HCT116 (cell line): ENCODE measurements around the gene SFPQ. TPM values are rescaled to one million over a fixed set of nuclear protein-coding genes. Genes with fewer than 3 reads are reported as not detected.

Experiments used
- ATAC-seq: fragments of 200-7000 bp; cut with Tn5 transposase; 2 replicates; pipeline ENCODE4 v1.9.1; 2020; ENCODE audit warnings: mild to moderate bottlenecking, moderate library complexity
- BruUV-seq: library from RNA; stranded (reverse); fragments of 400-500 nt; replicated peaks from 2 replicates; lab custom pipeline; 2021; lab: Mats Ljungman, UMichigan
- CTCF ChIA-PET: fragments of 300-600 bp; sonication (Branson Sonifier 250); formaldehyde crosslinking; loops from one replicate; lab custom pipeline; 2021; ENCODE audit warnings: antibody characterized with exemption; lab: Charles Lee
- POLR2A ChIA-PET: fragments of 300-600, 350-600 bp; sonication (Branson Sonifier 250); formaldehyde crosslinking; loops from one replicate; lab custom pipeline; 2021; ENCODE audit warnings: antibody characterized with exemption; lab: Charles Lee
- RAD21 ChIA-PET, 2 experiments: fragments of 300-600 bp; sonication (Branson Sonifier 250); formaldehyde crosslinking; loops; one replicate each; lab custom pipeline; 2023; ENCODE audit warnings: low total read pairs in 2 of 2; ENCODE audit not compliant: uncharacterized antibody in 2 of 2, unreplicated experiment in 2 of 2, low non-redundant PET in 1 of 2; lab: Charles Lee
- DNase-seq: peaks from one replicate; pipeline ENCODE4 v3.0.0-alpha.2; 2010; ENCODE audit warnings: low read depth, low spot score
- H2AFZ ChIP-seq: fragments of 200-600 bp; shearing (Covaris generic), sonication (generic); 2 replicates; pipeline ENCODE4 v1.6.1; 2017; ENCODE audit warnings: low read depth, mixed run types, mixed read lengths, antibody characterized with exemption, low read length; ENCODE audit not compliant: poor library complexity, severe bottlenecking
- H3K27ac ChIP-seq: 2 replicates; pipeline ENCODE4 v1.5.1; 2012; ENCODE audit warnings: low read depth, low read length
- H3K27me3 ChIP-seq: fragments of 200-600 bp; sonication (generic); 2 replicates; pipeline ENCODE4 v1.6.1; 2016; ENCODE audit warnings: mixed run types, low read length, mixed read lengths; ENCODE audit not compliant: insufficient read depth
- H3K36me3 ChIP-seq, 2 experiments: fragments of 200-500 bp in 1 of 2; fragments of 200-600 bp in 1 of 2; sonication (Bioruptor generic) in 1 of 2; sonication (generic) in 1 of 2; 2 replicates each; pipeline versions ENCODE4 v1.5.1 to v1.6.1; 2014 to 2016; ENCODE audit warnings: low read length in 2 of 2, inconsistent platforms in 1 of 2, mixed read lengths in 1 of 2, mixed run types in 1 of 2; ENCODE audit not compliant: insufficient read depth in 2 of 2, control insufficient read depth in 1 of 2
- H3K4me1 ChIP-seq, 2 experiments: fragments of 200-600 bp in 1 of 2; sonication (generic) in 1 of 2; 2 replicates each; pipeline versions ENCODE4 v1.5.1 to v1.6.1; 2012 to 2017; ENCODE audit warnings: low read length in 2 of 2, inconsistent platforms in 1 of 2, mild to moderate bottlenecking in 1 of 2, mixed read lengths in 1 of 2, mixed run types in 1 of 2, moderate library complexity in 1 of 2; ENCODE audit not compliant: insufficient read depth in 2 of 2, control insufficient read depth in 1 of 2
- H3K4me2 ChIP-seq: fragments of 200-600 bp; sonication (generic); 2 replicates; pipeline ENCODE4 v1.6.1; 2017; ENCODE audit warnings: mixed run types, low read length, mixed read lengths
- H3K4me3 ChIP-seq, 2 experiments: fragments of 200-600 bp in 1 of 2; sonication (generic) in 1 of 2; replicated peaks in 1 of 2; 2 replicates each; pipeline ENCODE4 v1.5.1; 2011 to 2016; ENCODE audit warnings: low read length in 2 of 2, control low read depth in 1 of 2, low read depth in 1 of 2, mild to moderate bottlenecking in 1 of 2, mixed read lengths in 1 of 2, mixed run types in 1 of 2
- H3K79me2 ChIP-seq: fragments of 200-600 bp; sonication (generic); 2 replicates; pipeline ENCODE4 v1.6.1; 2017; ENCODE audit warnings: mild to moderate bottlenecking, mixed run types, low read length, moderate library complexity, mixed read lengths; ENCODE audit not compliant: insufficient read depth
- H3K9ac ChIP-seq: fragments of 200-600 bp; sonication (generic); 2 replicates; pipeline ENCODE4 v1.6.1; 2016; ENCODE audit warnings: low read length, mixed read lengths
- H3K9me2 ChIP-seq: fragments of 200-600 bp; sonication (generic), shearing (Covaris generic); 2 replicates; pipeline ENCODE4 v1.6.1; 2017; ENCODE audit warnings: mixed run types, mild to moderate bottlenecking, moderate library complexity; ENCODE audit not compliant: insufficient read depth
- H3K9me3 ChIP-seq, 2 experiments: fragments of 200-500 bp in 1 of 2; fragments of 200-600 bp in 1 of 2; sonication (Bioruptor generic) in 1 of 2; sonication (generic) in 1 of 2; 2 replicates each; pipeline ENCODE4 v1.6.1; 2014 to 2017; ENCODE audit warnings: low read length in 2 of 2, mixed read lengths in 2 of 2, inconsistent platforms in 1 of 2, low read depth in 1 of 2, mild to moderate bottlenecking in 1 of 2, mixed run types in 1 of 2, moderate library complexity in 1 of 2; ENCODE audit not compliant: control insufficient read depth in 1 of 2, insufficient read depth in 1 of 2
- H4K20me1 ChIP-seq: fragments of 200-600 bp; sonication (generic), shearing (Covaris generic); 2 replicates; pipeline ENCODE4 v1.6.1; 2017; ENCODE audit warnings: mixed run types, mild to moderate bottlenecking, moderate library complexity; ENCODE audit not compliant: insufficient read depth
- EGR1 ChIP-seq: IDR thresholded peaks from 2 replicates; pipeline ENCODE4 v1.6.1; 2012; ENCODE audit warnings: low read depth
- JUND ChIP-seq: IDR thresholded peaks from 2 replicates; pipeline ENCODE4 v1.6.1; 2012
- MAX ChIP-seq: IDR thresholded peaks from 2 replicates; pipeline ENCODE4 v1.6.1; 2012
- POLR2AphosphoS5 ChIP-seq: IDR thresholded peaks from 2 replicates; pipeline ENCODE4 v1.6.1; 2011; ENCODE audit warnings: mild to moderate bottlenecking, low read depth, low read length, moderate library complexity
- SIN3A ChIP-seq: IDR thresholded peaks from 2 replicates; pipeline ENCODE4 v1.6.1; 2012; ENCODE audit warnings: low read depth
- SP1 ChIP-seq: IDR thresholded peaks from 2 replicates; pipeline ENCODE4 v1.6.1; 2012; ENCODE audit warnings: low read depth
- SRF ChIP-seq: IDR thresholded peaks from 2 replicates; pipeline ENCODE4 v1.6.1; 2012; ENCODE audit warnings: low read depth
- TCF7L2 ChIP-seq: IDR thresholded peaks from 2 replicates; pipeline ENCODE4 v1.7.0; 2011; ENCODE audit warnings: borderline replicate concordance, inconsistent platforms; ENCODE audit not compliant: insufficient read depth, insufficient read length; ENCODE audit errors: extremely low read depth
- ZFX ChIP-seq: fragments of 450-650 bp; IDR thresholded peaks from 2 replicates; pipeline ENCODE4 v1.6.1; 2017
- intact Hi-C: fragments of 100-400 bp; cut with micrococcal nuclease; formaldehyde crosslinking; loops from 2 replicates; pipeline ENCODE4 v1.10.0; 2022
- total RNA-seq: library from RNA; stranded (reverse); gene quantifications from one replicate; pipeline ENCODE4 v1.2.1, GENCODE V29; 2021; ENCODE audit not compliant: unreplicated experiment

Gene SFPQ
- total RNA-seq, 1 experiment from 2014 or later: 327 TPM

GRCh38 chr1:35192056-35192852, 691 bp downstream of the SFPQ start (continued):
- no peak for TF ChIP-seq TCF7L2
- TF ChIP-seq ZFX: peak; percentile 97
- TF ChIP-seq SRF: no peak
- peak; percentile 95 for TF ChIP-seq EGR1
- TF ChIP-seq POLR2AphosphoS5: peak; percentile 68

GRCh38 chr1:35191429-35192055, 1.4 kb downstream of the SFPQ start:
- no peaks in the 10 kb centered on the region for H3K9me3 ChIP-seq
- H3K4me2 ChIP-seq: peak overlapping the region; percentile 95
- ChIA-PET POLR2A (no interaction called here), RAD21 (no interaction called here), CTCF (interaction anchor here (1.0 kb wide), 1 partner anchor 10 kb away, joined by 3 read pairs; no protein-coding TSS in a partner anchor)
- H3K27me3 ChIP-seq: no peaks in the 10 kb centered on the region
- intact Hi-C loops: loop anchor here (2.0 kb wide), 1 partner anchor 365 kb away; the partner anchor contains the start of genes KIAA0319L and NCDN
- H3K9me2 ChIP-seq: no peaks in the 10 kb centered on the region
- DNase-seq: no peak
- no peak for ATAC-seq
- H3K4me3 ChIP-seq: peak overlapping the region; percentile 69 to 85
- H3K4me1 ChIP-seq: peaks cover 8 to 25% of the 10 kb centered on the region in 2 experiments
- H3K9ac ChIP-seq: peak overlapping the region; percentile 99
- no peak overlapping the region for H2AFZ ChIP-seq
- H3K27ac ChIP-seq: peak overlapping the region; percentile 97
- TF ChIP-seq MAX (peak; percentile 11; the same call in 1 of the 2 replicates), SIN3A (peak; percentile 22; the same call in 1 of the 2 replicates), JUND (no peak; the same call in 1 of the 2 replicates), SP1 (0 out of 2 replicates have a peak, but pooled peaks have one; percentile 3)
- H3K79me2 ChIP-seq: peaks cover 64% of the 10 kb centered on the region
- peaks cover 51 to 53% of the 10 kb centered on the region in 2 experiments for H3K36me3 ChIP-seq
- H4K20me1 ChIP-seq: peaks cover 50% of the 10 kb centered on the region
- no TSS peak for BruUV-seq
